GM10248 (cell line): ENCODE data around the gene CUBN.

ENCODE experiments used
- CTCF ChIA-PET: fragments of 300-600 bp; sonication (Branson Sonifier 250); formaldehyde crosslinking; extraction: SDS; loops from one replicate; lab custom pipeline; 2021; ENCODE audit warnings: antibody characterized with exemption; lab: Yijun Ruan, JAX
- POLR2A ChIA-PET: fragments of 350-650 bp; sonication (Branson Sonifier 250); formaldehyde crosslinking; extraction: SDS; loops from one replicate; lab custom pipeline; 2020; ENCODE audit warnings: antibody characterized with exemption; lab: Yijun Ruan, JAX
- DNase-seq: peaks from one replicate; pipeline ENCODE4 v3.0.0; 2012; ENCODE audit errors: extremely low spot score
- TF ChIP-seq, protein P1 (sequence below): IDR thresholded peaks from 2 replicates; pipeline ENCODE4 v1.5.1; 2012; ENCODE audit warnings: mild to moderate bottlenecking, low read depth; ENCODE audit errors: extremely low read depth, missing control alignments, control extremely low read depth

CUBN gene

GRCh38 chr10:17171141-17171641 is 41.6 kb upstream of the CUBN start:
- CTCF ChIA-PET = interaction anchor here (0.8 kb wide), 2 partner anchors 11 to 12 kb away, joined by 3 read pairs; no protein-coding TSS in a partner anchor
- DNase-seq = no peak
- TF ChIP-seq, protein P1, sequence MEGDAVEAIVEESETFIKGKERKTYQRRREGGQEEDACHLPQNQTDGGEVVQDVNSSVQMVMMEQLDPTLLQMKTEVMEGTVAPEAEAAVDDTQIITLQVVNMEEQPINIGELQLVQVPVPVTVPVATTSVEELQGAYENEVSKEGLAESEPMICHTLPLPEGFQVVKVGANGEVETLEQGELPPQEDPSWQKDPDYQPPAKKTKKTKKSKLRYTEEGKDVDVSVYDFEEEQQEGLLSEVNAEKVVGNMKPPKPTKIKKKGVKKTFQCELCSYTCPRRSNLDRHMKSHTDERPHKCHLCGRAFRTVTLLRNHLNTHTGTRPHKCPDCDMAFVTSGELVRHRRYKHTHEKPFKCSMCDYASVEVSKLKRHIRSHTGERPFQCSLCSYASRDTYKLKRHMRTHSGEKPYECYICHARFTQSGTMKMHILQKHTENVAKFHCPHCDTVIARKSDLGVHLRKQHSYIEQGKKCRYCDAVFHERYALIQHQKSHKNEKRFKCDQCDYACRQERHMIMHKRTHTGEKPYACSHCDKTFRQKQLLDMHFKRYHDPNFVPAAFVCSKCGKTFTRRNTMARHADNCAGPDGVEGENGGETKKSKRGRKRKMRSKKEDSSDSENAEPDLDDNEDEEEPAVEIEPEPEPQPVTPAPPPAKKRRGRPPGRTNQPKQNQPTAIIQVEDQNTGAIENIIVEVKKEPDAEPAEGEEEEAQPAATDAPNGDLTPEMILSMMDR = no peak
- POLR2A ChIA-PET = interaction anchor here (0.6 kb wide), 1 partner anchor 250 kb away, joined by 3 read pairs; no protein-coding TSS in a partner anchor

- DNase-seq = no peak
- ChIA-PET POLR2A (no interaction called here), CTCF (interaction anchor here (1.2 kb wide), 1 partner anchor 61 kb away, joined by 3 read pairs; no protein-coding TSS in a partner anchor)
- TF ChIP-seq, protein P1 = no peak
Measured at GRCh38 chr10:17169803-17170202, 40.2 kb upstream of the CUBN start.

DNA sequence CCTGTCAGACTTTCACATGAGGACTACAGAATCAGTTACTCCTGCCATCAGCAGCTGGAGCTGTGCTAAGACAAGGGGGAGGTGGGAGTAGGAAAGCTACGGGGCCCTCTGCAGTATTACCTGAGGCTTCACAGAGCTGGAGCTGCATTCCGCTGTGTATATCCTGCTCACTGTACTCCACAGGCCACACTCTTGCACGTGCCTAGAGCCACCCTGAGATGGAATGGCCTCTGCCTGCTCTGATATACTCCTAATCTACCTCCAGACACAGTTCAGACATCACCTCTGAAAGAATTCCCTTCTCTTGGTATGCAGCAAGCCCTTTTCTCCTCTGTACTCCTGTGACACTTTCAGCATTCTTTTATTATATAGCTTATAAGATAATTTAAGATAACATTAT is 37.1 kb upstream of the CUBN start:
- ChIA-PET POLR2A (no interaction called here), CTCF (interaction anchor here (1.3 kb wide), 2 partner anchors 10 to 13 kb away, joined by 3 read pairs; no protein-coding TSS in a partner anchor)
- TF ChIP-seq, protein P1 = no peak
- no peak for DNase-seq

GRCh38 chr10:17162828-17163227 is 33.2 kb upstream of the CUBN start:
- DNase-seq = no peak
- ChIA-PET CTCF (no interaction called here), POLR2A (no interaction called here)
- TF ChIP-seq, protein P1 = no peak

DNA sequence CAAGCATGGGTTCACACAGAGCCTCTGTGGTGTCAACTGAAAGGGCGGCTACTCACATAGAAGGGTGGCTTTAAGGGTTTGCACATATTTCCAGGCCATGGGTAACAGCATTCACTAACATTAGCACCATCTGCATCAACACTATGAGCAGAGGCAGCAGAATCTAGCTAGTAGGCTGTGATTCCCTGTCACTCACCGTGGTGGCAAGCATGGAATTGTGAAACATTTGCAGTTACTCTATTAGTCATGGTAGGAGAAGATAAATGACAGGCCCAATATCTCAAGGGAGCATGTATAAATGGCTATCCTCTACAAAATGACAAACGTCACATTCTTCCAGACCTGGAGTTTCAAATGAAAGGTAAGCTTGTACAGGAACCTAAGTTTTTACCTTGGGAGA is 32.2 kb upstream of the CUBN start:
- ChIA-PET POLR2A (no interaction called here), CTCF (no interaction called here)
- DNase-seq = no peak
- TF ChIP-seq, protein P1 = no peak

GRCh38 chr10:17157024-17157423 is 27.4 kb upstream of the CUBN start:
- POLR2A ChIA-PET = no interaction called here
- CTCF ChIA-PET = interaction anchor here (1.0 kb wide), 1 partner anchor 10 kb away, joined by 3 read pairs; no protein-coding TSS in a partner anchor
- TF ChIP-seq, protein P1 = no peak
- DNase-seq = no peak
